Measurements from ENCODE around the gene TRMT112.

TRMT112 gene

GRCh38 chr11:64303109-64304031, 14.0 kb downstream of the TRMT112 start:
- Histone ChIP-seq H3K4me1 (peaks cover 8% of the 10 kb centered on the region), H3K27ac (peak overlapping the region; percentile 97), H3K9me3 (ENCODE audit: control insufficient read depth, low read length) (no peaks in the 10 kb centered on the region), H3K4me2 (ENCODE audit: low read length) (peak overlapping the region; percentile 88), H3K4me3 (ENCODE audit: low read depth, low read length) (no peak overlapping the region), H3K27me3 (ENCODE audit: control insufficient read depth, insufficient read depth, low read length) (no peaks in the 10 kb centered on the region), H3K36me3 (ENCODE audit: control insufficient read depth, insufficient read depth, low read length) (no peaks in the 10 kb centered on the region), H3K9ac (no peak overlapping the region), H2AFZ (no peak overlapping the region), H3K79me2 (no peaks in the 10 kb centered on the region)
- no peak for TF ChIP-seq CTCF (IDR thresholded peaks at IDR 0.05)

- peaks cover 3% of the 10 kb centered on the region for H3K4me1 ChIP-seq
- H3K79me2 ChIP-seq, result no peaks in the 10 kb centered on the region
- no peak within 1 kb of the TSS for H3K27ac ChIP-seq
- H3K9me3 ChIP-seq (ENCODE audit: control insufficient read depth, low read length), result no peaks in the 10 kb centered on the region
- no peak within 1 kb of the TSS for H3K9ac ChIP-seq
- H3K4me3 ChIP-seq (ENCODE audit: low read depth, low read length), result peak within 1 kb of the TSS; percentile 52
- no peaks in the 10 kb centered on the region for H3K27me3 ChIP-seq (ENCODE audit: control insufficient read depth, insufficient read depth, low read length)
- H2AFZ ChIP-seq, result peak within 1 kb of the TSS; percentile 74
- no peaks in the 10 kb centered on the region for H3K36me3 ChIP-seq (ENCODE audit: control insufficient read depth, insufficient read depth, low read length)
- H3K4me2 ChIP-seq (ENCODE audit: low read length), result peak within 1 kb of the TSS; percentile 65
- no peak for TF ChIP-seq CTCF (IDR thresholded peaks at IDR 0.05)
These were observed 17.3 kb downstream of the TRMT112 start, which contains the start of gene CATSPERZ for GRCh38 chr11:64299847-64300648. Gene CATSPERZ, plus strand, starts transcription at chr11:64300358. Its CDS starts 53 bp downstream, at chr11:64300411.

- Histone ChIP-seq H3K4me3 (ENCODE audit: low read depth, low read length) (peak overlapping the region; percentile 27), H3K36me3 (ENCODE audit: control insufficient read depth, insufficient read depth, low read length) (no peaks in the 10 kb centered on the region), H2AFZ (peak overlapping the region; percentile 74), H3K9me3 (ENCODE audit: control insufficient read depth, low read length) (no peaks in the 10 kb centered on the region), H3K79me2 (no peaks in the 10 kb centered on the region), H3K27ac (no peak overlapping the region), H3K9ac (no peak overlapping the region), H3K4me2 (ENCODE audit: low read length) (peak overlapping the region; percentile 65), H3K4me1 (peaks cover 3% of the 10 kb centered on the region), H3K27me3 (ENCODE audit: control insufficient read depth, insufficient read depth, low read length) (no peaks in the 10 kb centered on the region)
- TF ChIP-seq CTCF (IDR thresholded peaks at IDR 0.05), result no peak
These were observed 18.2 kb downstream of the TRMT112 start for GRCh38 chr11:64298966-64299846.

GRCh38 chr11:64297699-64298358, 19.5 kb downstream of the TRMT112 start:
- no peak for TF ChIP-seq CTCF (IDR thresholded peaks at IDR 0.05)
- Histone ChIP-seq H2AFZ (no peak overlapping the region), H3K79me2 (no peaks in the 10 kb centered on the region), H3K4me3 (ENCODE audit: low read depth, low read length) (no peak overlapping the region), H3K4me1 (peaks cover 3% of the 10 kb centered on the region), H3K27me3 (ENCODE audit: control insufficient read depth, insufficient read depth, low read length) (no peaks in the 10 kb centered on the region), H3K9me3 (ENCODE audit: control insufficient read depth, low read length) (no peaks in the 10 kb centered on the region), H3K36me3 (ENCODE audit: control insufficient read depth, insufficient read depth, low read length) (no peaks in the 10 kb centered on the region), H3K4me2 (ENCODE audit: low read length) (no peak overlapping the region), H3K27ac (no peak overlapping the region), H3K9ac (no peak overlapping the region)
